Measurements from ENCODE around the gene CALU.

DNA sequence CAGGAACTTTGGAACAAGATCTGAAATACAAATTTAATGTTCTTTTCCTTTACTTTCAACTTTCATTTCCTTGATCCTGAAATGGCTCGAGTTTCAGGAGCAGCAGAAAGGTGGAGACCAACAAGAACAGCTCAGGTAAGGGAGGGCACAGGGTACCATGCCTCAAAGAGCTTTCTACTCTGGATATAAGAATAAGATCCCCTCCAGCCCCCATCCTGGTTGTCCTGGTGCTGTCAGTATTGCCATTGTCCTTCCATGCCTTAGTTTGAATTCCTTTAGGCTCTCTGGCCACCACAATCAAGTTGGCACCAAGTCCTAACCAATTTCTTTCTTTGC is 12.5 kb upstream of the CALU start:
- TF ChIP-seq, protein P1, sequence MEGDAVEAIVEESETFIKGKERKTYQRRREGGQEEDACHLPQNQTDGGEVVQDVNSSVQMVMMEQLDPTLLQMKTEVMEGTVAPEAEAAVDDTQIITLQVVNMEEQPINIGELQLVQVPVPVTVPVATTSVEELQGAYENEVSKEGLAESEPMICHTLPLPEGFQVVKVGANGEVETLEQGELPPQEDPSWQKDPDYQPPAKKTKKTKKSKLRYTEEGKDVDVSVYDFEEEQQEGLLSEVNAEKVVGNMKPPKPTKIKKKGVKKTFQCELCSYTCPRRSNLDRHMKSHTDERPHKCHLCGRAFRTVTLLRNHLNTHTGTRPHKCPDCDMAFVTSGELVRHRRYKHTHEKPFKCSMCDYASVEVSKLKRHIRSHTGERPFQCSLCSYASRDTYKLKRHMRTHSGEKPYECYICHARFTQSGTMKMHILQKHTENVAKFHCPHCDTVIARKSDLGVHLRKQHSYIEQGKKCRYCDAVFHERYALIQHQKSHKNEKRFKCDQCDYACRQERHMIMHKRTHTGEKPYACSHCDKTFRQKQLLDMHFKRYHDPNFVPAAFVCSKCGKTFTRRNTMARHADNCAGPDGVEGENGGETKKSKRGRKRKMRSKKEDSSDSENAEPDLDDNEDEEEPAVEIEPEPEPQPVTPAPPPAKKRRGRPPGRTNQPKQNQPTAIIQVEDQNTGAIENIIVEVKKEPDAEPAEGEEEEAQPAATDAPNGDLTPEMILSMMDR (tag by site-specific recombination; IDR thresholded peaks at IDR 0.05), result no peak
- no peak for TF ChIP-seq ZNF114 (tag by site-specific recombination; IDR thresholded peaks at IDR 0.05)
